ENCODE data around the gene CDKN2B-AS1.

- no peak for TF ChIP-seq REST (IDR thresholded peaks at IDR 0.05)
- no peak for TF ChIP-seq POLR2A (IDR thresholded peaks at IDR 0.05; ENCODE audit: low read length)
- no peak for TF ChIP-seq HMGXB4 (CRISPR knock-in tag; IDR thresholded peaks at IDR 0.05; ENCODE audit: borderline replicate concordance)
- TF ChIP-seq TP53 (CRISPR knock-in tag; IDR thresholded peaks at IDR 0.05), result no peak
- TF ChIP-seq SMC3 (IDR thresholded peaks at IDR 0.05), result no peak
- TF ChIP-seq USF2 (IDR thresholded peaks at IDR 0.05), result no peak
- TF ChIP-seq CBX8 (IDR thresholded peaks at IDR 0.05), result no peak
- TF ChIP-seq E2F6 (IDR thresholded peaks at IDR 0.05; ENCODE audit: borderline replicate concordance, low read depth), result no peak
- no peak for TF ChIP-seq CHD4 (IDR thresholded peaks at IDR 0.05; ENCODE audit: borderline replicate concordance)
- TF ChIP-seq HOXA7 (CRISPR knock-in tag; IDR thresholded peaks at IDR 0.05), result no peak
- TF ChIP-seq RAD21 (conservative IDR thresholded peaks at IDR 0.05 in 1 of 2, IDR thresholded peaks at IDR 0.05 in 1 of 2), result no peak
- TF ChIP-seq EP300 (IDR thresholded peaks at IDR 0.05), result no peak
These were observed 112.8 kb downstream of the CDKN2B-AS1 start for GRCh38 chr9:22107202-22108045.
